Activated T-cell treated with anti-CD3 and anti-CD28 coated beads for 48 hours (primary cell): ENCODE data around the gene RBMS3.
"Not testable (repeated sequence)": the region's sequence is repeated elsewhere in the genome, so short reads cannot be mapped to it uniquely, and the experiment has no call there.

Experiments used
- DNase-seq: peaks from one replicate; pipeline ENCODE4 v3.0.0-alpha.2; 2020; ENCODE audit warnings: low read depth

The RBMS3 gene

GRCh38 chr3:30034246-30034991 is 753.5 kb downstream of the RBMS3 start:
- no peak for DNase-seq

- DNase-seq: no peak
These were observed 755.2 kb downstream of the RBMS3 start for GRCh38 chr3:30035935-30036567.

- DNase-seq: no peak
These were observed 759.3 kb downstream of the RBMS3 start for GRCh38 chr3:30040126-30040525.

- not testable (repeated sequence) for DNase-seq
These were observed 760.6 kb downstream of the RBMS3 start for GRCh38 chr3:30041481-30041880.

GRCh38 chr3:30042274-30042859 is 761.5 kb downstream of the RBMS3 start:
- DNase-seq: peak; percentile 29

- DNase-seq: no peak
These were observed 762.2 kb downstream of the RBMS3 start for GRCh38 chr3:30042916-30043555.

GRCh38 chr3:30044515-30044914 is 763.6 kb downstream of the RBMS3 start:
- DNase-seq: no peak

- DNase-seq: no peak
These were observed 767.6 kb downstream of the RBMS3 start for GRCh38 chr3:30048431-30048830.

GRCh38 chr3:30050116-30050515 is 769.2 kb downstream of the RBMS3 start:
- DNase-seq: not testable (repeated sequence)

- no peak for DNase-seq
These were observed 778.4 kb downstream of the RBMS3 start for GRCh38 chr3:30059240-30059639.
